Aorta (tissue), 5 donors: ENCODE data around the gene PCBP3. TPM values are rescaled to one million over a fixed set of nuclear protein-coding genes. Genes with fewer than 3 reads are reported as not detected.
A peak's percentile ranks its signal among the peaks of the same experiment; 100 is the strongest.

Experiments
- ATAC-seq: fragments of 200-7000 bp; cut with Tn5 transposase; one replicate; pipeline ENCODE4 v1.9.1; 2022; ENCODE audit warnings: moderate library complexity; ENCODE audit not compliant: low FRiP score
- DNase-seq, 2 donors: peaks; one replicate each; pipeline ENCODE4 v3.0.0-alpha.2; 2020
- H3K27ac ChIP-seq, 2 donors: one replicate each; pipeline ENCODE4 v1.5.1; 2013; ENCODE audit warnings: low read length in 2 of 2, mild to moderate bottlenecking in 2 of 2, moderate library complexity in 2 of 2, control low read depth in 1 of 2, inconsistent platforms in 1 of 2, low read depth in 1 of 2
- H3K27me3 ChIP-seq, 2 donors: one replicate each; pipeline ENCODE4 v1.6.1; 2013; ENCODE audit warnings: control low read depth in 1 of 2, low read length in 1 of 2, mild to moderate bottlenecking in 1 of 2, moderate library complexity in 1 of 2; ENCODE audit not compliant: insufficient read depth in 2 of 2, control insufficient read depth in 1 of 2
- H3K36me3 ChIP-seq, 2 donors: one replicate each; pipeline ENCODE4 v1.6.1; 2013; ENCODE audit warnings: control low read depth in 1 of 2, low read length in 1 of 2, mild to moderate bottlenecking in 1 of 2; ENCODE audit not compliant: insufficient read depth in 2 of 2, control insufficient read depth in 1 of 2
- H3K4me1 ChIP-seq, 2 donors: one replicate each; pipeline ENCODE4 v1.6.1; 2013; ENCODE audit warnings: low read length in 2 of 2, control low read depth in 1 of 2, mild to moderate bottlenecking in 1 of 2, moderate library complexity in 1 of 2; ENCODE audit not compliant: insufficient read depth in 2 of 2, control insufficient read depth in 1 of 2
- H3K4me3 ChIP-seq, 2 donors: one replicate each; pipeline ENCODE4 v1.5.1; 2013; ENCODE audit warnings: low read length in 2 of 2, control low read depth in 1 of 2, mild to moderate bottlenecking in 1 of 2
- H3K9me3 ChIP-seq: one replicate; pipeline ENCODE4 v1.6.1; 2013; ENCODE audit warnings: mild to moderate bottlenecking, low read length; ENCODE audit not compliant: control insufficient read depth
- WGBS, 2 donors: extraction: QIAGEN DNeasy Blood & Tissue Kit; methylation state at CpG; one replicate each; pipeline ENCODE4 v1.1.7; 2013; 5-methylcytosine and 5-hydroxymethylcytosine counted together
- intact Hi-C, 2 donors: fragments of 100-400 bp; cut with DNase I; formaldehyde crosslinking; loops; one replicate each; pipeline versions ENCODE4 v1.14.2 to v1.15.0; 2022
- polyA plus RNA-seq, 2 donors: library from polyadenylated mRNA; stranded (reverse); fragments of 200-250 nt; gene quantifications; one replicate each; pipeline ENCODE4 v1.2.3, GENCODE V29; 2013
- total RNA-seq, 2 donors: library from RNA; stranded (reverse); fragmentation: NEBNext Ultra II Directional; extraction: Animal tissue kit (Norgen Biotek cat#: 25700); gene quantifications; one replicate each; pipeline ENCODE4 v1.2.1, GENCODE V29; 2021
- donor health status: healthy with polysubstance abuse.
- donor health status: Bipolar disorder and iron deficiency.
- donor health status: DM: no; HTN: no; CAD: no.
- donor health status: DM: no; HTN: no; CAD: no.
- donor health status: DM: yes; HTN: yes; CAD: no.

The PCBP3 gene
- total and polyA plus RNA-seq, 4 donors: 3.6 to 15.0 (median 7.0) TPM; not detected in 1

DNA sequence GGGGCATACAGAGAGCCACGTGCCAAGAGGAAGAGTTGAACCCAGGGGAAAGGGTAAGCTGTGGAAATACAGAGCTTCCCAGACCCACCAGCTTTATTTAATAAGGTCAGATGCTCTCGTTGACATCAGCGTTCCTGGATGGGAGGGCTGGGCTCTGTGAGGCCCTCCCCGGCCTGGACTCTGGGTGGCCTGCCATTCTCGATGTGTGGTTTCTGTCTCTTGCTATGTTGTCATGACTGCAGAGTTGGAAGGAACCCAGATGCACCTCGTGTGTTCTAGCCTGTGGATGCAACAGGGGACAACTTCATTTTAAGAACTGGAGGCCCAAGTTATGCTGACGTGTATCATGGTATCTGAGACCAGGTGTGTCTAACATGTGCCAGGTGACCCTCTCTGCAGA lies 101.7 kb downstream of the PCBP3 start:
- no peak overlapping the region for H3K4me3 ChIP-seq
- H3K27me3 ChIP-seq: no peaks in the 10 kb centered on the region
- intact Hi-C loops: no loop called here
- H3K4me1 ChIP-seq: no peaks in the 10 kb centered on the region
- H3K9me3 ChIP-seq: no peaks in the 10 kb centered on the region
- no peak overlapping the region for H3K27ac ChIP-seq
- ATAC-seq (no peak), DNase-seq (peak in 1 of 2 donors; percentile 14)
- H3K36me3 ChIP-seq: no peaks in the 10 kb centered on the region
- 89 to 91% methylated on average over 7 of the region's 7 CpGs for WGBS, 2 donors

- ATAC-seq (no peak), DNase-seq (peak in 1 of 2 donors; percentile 49)
- no peaks in the 10 kb centered on the region for H3K4me1 ChIP-seq
- H3K27ac ChIP-seq: no peak overlapping the region
- no peaks in the 10 kb centered on the region for H3K36me3 ChIP-seq
- H3K4me3 ChIP-seq: no peak overlapping the region
- intact Hi-C loops: no loop called here
- H3K9me3 ChIP-seq: no peaks in the 10 kb centered on the region
- no peaks in the 10 kb centered on the region for H3K27me3 ChIP-seq
- WGBS, 2 donors: 89 to 91% methylated on average over 14 of the region's 14 CpGs
Measured at GRCh38 chr21:45747233-45747766, 103.8 kb downstream of the PCBP3 start.

DNA sequence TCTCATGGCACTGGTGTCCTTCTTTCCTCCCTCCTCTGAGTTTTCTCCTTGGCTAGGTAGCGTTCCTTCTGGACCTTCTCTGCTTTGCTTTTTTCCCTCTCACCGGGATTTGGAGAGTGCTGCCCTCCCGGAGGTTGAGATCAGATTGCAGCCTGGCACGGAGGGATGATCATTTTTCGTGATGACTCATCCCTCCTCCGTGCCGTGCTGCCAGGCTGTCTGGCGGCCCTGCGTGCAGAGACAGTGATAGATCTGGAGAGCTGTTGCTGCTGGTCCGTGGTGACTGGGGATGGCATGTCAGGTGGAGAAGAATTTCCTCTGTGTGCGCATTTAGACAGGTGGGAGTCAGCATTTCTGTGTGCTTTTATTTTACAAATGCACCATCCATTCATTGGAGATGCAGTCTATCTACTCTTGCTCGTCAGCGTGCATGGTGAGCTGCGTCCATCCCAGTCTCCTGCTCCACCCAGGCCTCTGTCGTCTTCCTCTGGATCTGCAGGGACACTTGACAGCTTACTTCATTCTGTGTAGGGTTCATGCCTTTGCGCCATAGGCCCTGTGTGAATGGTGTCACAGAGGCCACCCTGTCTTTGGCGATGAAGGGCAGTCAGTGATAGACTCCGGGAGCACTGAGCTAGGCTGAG lies 104.4 kb downstream of the PCBP3 start:
- H3K4me1 ChIP-seq: no peaks in the 10 kb centered on the region
- no peaks in the 10 kb centered on the region for H3K27me3 ChIP-seq
- intact Hi-C loops: no loop called here
- no peaks in the 10 kb centered on the region for H3K9me3 ChIP-seq
- H3K27ac ChIP-seq: no peak overlapping the region
- ATAC-seq (no peak), DNase-seq (peak in 1 of 2 donors; percentile 68)
- no peak overlapping the region for H3K4me3 ChIP-seq
- 46 to 48% methylated on average over 18 of the region's 18 CpGs for WGBS, 2 donors
- H3K36me3 ChIP-seq: no peaks in the 10 kb centered on the region

GRCh38 chr21:45748593-45748992 lies 105.1 kb downstream of the PCBP3 start:
- Histone ChIP-seq H3K4me3 (no peak overlapping the region), H3K4me1 (no peaks in the 10 kb centered on the region), H3K36me3 (no peaks in the 10 kb centered on the region), H3K27me3 (no peaks in the 10 kb centered on the region), H3K27ac (no peak overlapping the region), H3K9me3 (no peaks in the 10 kb centered on the region)
- DNase-seq (peak in 1 of 2 donors; percentile 14), ATAC-seq (no peak)
- intact Hi-C loops: no loop called here
- WGBS, 2 donors: 89 to 95% methylated on average over 7 of the region's 7 CpGs

DNA sequence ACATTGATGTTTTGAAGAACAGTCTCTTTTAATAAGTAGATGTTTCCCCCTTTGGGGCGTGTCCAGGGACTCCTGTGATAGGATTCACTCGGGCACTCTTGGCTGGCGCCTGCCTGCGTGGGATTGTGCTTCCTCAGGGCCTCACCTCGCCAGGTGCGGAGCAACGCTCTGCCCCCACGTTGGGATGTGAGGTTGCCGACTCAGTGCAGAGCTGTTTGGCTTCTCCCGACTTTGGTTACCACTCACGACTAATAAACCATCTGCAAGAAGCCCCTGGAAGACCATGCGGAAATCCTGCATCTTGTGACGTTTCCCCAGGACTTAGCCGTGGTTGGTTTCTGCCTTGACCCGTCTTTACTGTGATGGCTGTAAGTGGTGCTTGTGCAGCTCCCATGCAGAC lies 106.4 kb downstream of the PCBP3 start:
- 88 to 91% methylated on average over 15 of the region's 15 CpGs for WGBS, 2 donors
- intact Hi-C loops: no loop called here
- no peak for ATAC-seq

GRCh38 chr21:45750936-45751335 lies 107.4 kb downstream of the PCBP3 start:
- H3K27me3 ChIP-seq: no peaks in the 10 kb centered on the region
- DNase-seq (no peak), ATAC-seq (no peak)
- H3K4me3 ChIP-seq: no peak overlapping the region
- intact Hi-C loops: no loop called here
- no peaks in the 10 kb centered on the region for H3K9me3 ChIP-seq
- no peak overlapping the region for H3K27ac ChIP-seq
- WGBS, 2 donors: 68 to 69% methylated on average over 5 of the region's 5 CpGs
- H3K36me3 ChIP-seq: no peaks in the 10 kb centered on the region
- H3K4me1 ChIP-seq: no peaks in the 10 kb centered on the region

More for the DNA sequence above, 106.4 kb downstream of the PCBP3 start:
- no peaks in the 10 kb centered on the region for H3K9me3 ChIP-seq
- H3K27me3 ChIP-seq: no peaks in the 10 kb centered on the region
- H3K4me3 ChIP-seq: no peak overlapping the region
- no peaks in the 10 kb centered on the region for H3K36me3 ChIP-seq
- H3K27ac ChIP-seq: no peak overlapping the region
- no peaks in the 10 kb centered on the region for H3K4me1 ChIP-seq
- peak in 1 of 2 donors; percentile 63 for DNase-seq

GRCh38 chr21:45753445-45753844 lies 109.9 kb downstream of the PCBP3 start:
- H3K36me3 ChIP-seq: no peaks in the 10 kb centered on the region
- WGBS, 2 donors: 89 to 91% methylated on average over 1 of the region's 1 CpG
- H3K9me3 ChIP-seq: peaks cover 1% of the 10 kb centered on the region
- ATAC-seq (no peak), DNase-seq (no peak)
- no peak overlapping the region for H3K27ac ChIP-seq
- intact Hi-C loops: no loop called here
- H3K27me3 ChIP-seq: no peaks in the 10 kb centered on the region
- no peaks in the 10 kb centered on the region for H3K4me1 ChIP-seq
- H3K4me3 ChIP-seq: no peak overlapping the region

DNA sequence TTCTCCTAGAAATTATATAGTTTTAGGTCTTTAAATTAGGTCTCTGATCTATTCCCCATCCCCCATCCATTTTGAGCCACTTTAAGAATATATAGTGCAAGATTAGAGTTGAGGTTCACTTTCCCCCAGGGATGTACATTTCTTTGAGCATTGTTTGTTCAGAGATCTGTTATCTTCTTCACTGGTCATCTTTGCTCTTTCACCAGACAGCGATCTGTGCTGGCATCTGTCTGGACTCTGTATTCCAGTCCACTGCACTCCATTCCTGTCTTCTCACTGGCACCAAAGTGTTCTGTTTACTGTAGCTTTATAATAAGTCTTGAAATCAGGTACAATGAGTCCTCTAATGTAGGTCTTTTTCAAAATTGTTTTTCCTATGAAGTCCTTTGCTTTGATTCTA lies 112.5 kb downstream of the PCBP3 start:
- ATAC-seq (no peak), DNase-seq (no peak)
- no peak overlapping the region for H3K27ac ChIP-seq
- H3K4me3 ChIP-seq: no peak overlapping the region
- H3K27me3 ChIP-seq: no peaks in the 10 kb centered on the region
- no peaks in the 10 kb centered on the region for H3K36me3 ChIP-seq
- intact Hi-C loops: no loop called here
- WGBS, 2 donors: 89 to 90% methylated on average over 1 of the region's 1 CpG
- H3K9me3 ChIP-seq: peaks cover 1% of the 10 kb centered on the region
- H3K4me1 ChIP-seq: no peaks in the 10 kb centered on the region

- H3K4me1 ChIP-seq: no peaks in the 10 kb centered on the region
- WGBS, 2 donors: 92 to 95% methylated on average over 2 of the region's 2 CpGs
- H3K27ac ChIP-seq: no peak overlapping the region
- H3K9me3 ChIP-seq: peaks cover 1% of the 10 kb centered on the region
- intact Hi-C loops: no loop called here
- H3K36me3 ChIP-seq: no peaks in the 10 kb centered on the region
- no peak overlapping the region for H3K4me3 ChIP-seq
- no peaks in the 10 kb centered on the region for H3K27me3 ChIP-seq
- no peak for DNase-seq
- no peak for ATAC-seq
Measured at GRCh38 chr21:45756669-45757068, 113.1 kb downstream of the PCBP3 start.
